HepG2 (cell line): Measurements from ENCODE around the gene NCOA6. TPM values are rescaled to one million over a fixed set of nuclear protein-coding genes. Genes with fewer than 3 reads are reported as not detected.

ENCODE experiments used
- CEBPG ChIP-seq: IDR thresholded peaks from 2 replicates; pipeline ENCODE4 v1.6.1; 2016
- EEA1 ChIP-seq: sonication (generic); formaldehyde crosslinking; IDR thresholded peaks from 2 replicates; pipeline ENCODE4 v1.5.1; 2020; ENCODE audit warnings: mild to moderate bottlenecking, missing genetic modification reagents, borderline replicate concordance
- ETV6 ChIP-seq: sonication (generic); formaldehyde crosslinking; conservative IDR thresholded peaks from 2 replicates; pipeline ENCODE4 v1.4.0; 2020; ENCODE audit warnings: missing genetic modification reagents
- EZH2 ChIP-seq: conservative IDR thresholded peaks from 2 replicates; pipeline ENCODE4 v1.6.1; 2012; ENCODE audit warnings: mild to moderate bottlenecking, low read depth, low read length, moderate library complexity
- GATAD2A ChIP-seq: IDR thresholded peaks from 2 replicates; pipeline ENCODE4 v1.6.1; 2016
- HNRNPK ChIP-seq: fragments of 200-400 bp; formaldehyde crosslinking; IDR thresholded peaks from 2 replicates; pipeline ENCODE4 v1.6.1; 2018; ENCODE audit warnings: low read length, low read depth, moderate library complexity, mild to moderate bottlenecking; ENCODE audit not compliant: poor library complexity, severe bottlenecking
- MEIS1 ChIP-seq: sonication (generic); formaldehyde crosslinking; IDR thresholded peaks from 2 replicates; pipeline ENCODE4 v1.9.0; 2021; ENCODE audit warnings: mild to moderate bottlenecking, missing genetic modification reagents, moderate library complexity, borderline replicate concordance
- NAIF1 ChIP-seq: sonication (generic); formaldehyde crosslinking; IDR thresholded peaks from 2 replicates; pipeline ENCODE4 v1.5.0; 2020; ENCODE audit warnings: mild to moderate bottlenecking, missing genetic modification reagents, borderline replicate concordance
- PAX8 ChIP-seq: sonication (generic); formaldehyde crosslinking; IDR thresholded peaks from 2 replicates; pipeline ENCODE4 v1.8.0; 2022; ENCODE audit warnings: mild to moderate bottlenecking, missing genetic modification reagents, borderline replicate concordance
- POLR2A ChIP-seq, 2 experiments: IDR thresholded peaks; 2 replicates each; pipeline ENCODE4 v1.6.1; 2011; ENCODE audit warnings: low read depth in 2 of 2, low read length in 2 of 2, mild to moderate bottlenecking in 1 of 2, moderate library complexity in 1 of 2; ENCODE audit not compliant: insufficient read depth in 1 of 2
- RAD51 ChIP-seq: fragments of 450-650 bp; IDR thresholded peaks from 2 replicates; pipeline ENCODE4 v1.6.1; 2016; ENCODE audit warnings: borderline replicate concordance
- SOX13 ChIP-seq, 3 experiments: fragments of 450-650 bp in 1 of 3; sonication (generic) in 1 of 3; formaldehyde crosslinking in 1 of 3; IDR thresholded peaks in 2 of 3; conservative IDR thresholded peaks in 1 of 3; 2 replicates each; pipeline versions ENCODE4 v1.5.0 to v1.6.1; 2016 to 2020; ENCODE audit warnings: antibody characterized with exemption in 1 of 3, mild to moderate bottlenecking in 1 of 3, missing compliant biosample characterization in 1 of 3, missing genetic modification reagents in 1 of 3, moderate library complexity in 1 of 3
- TARDBP ChIP-seq: sonication (generic); formaldehyde crosslinking; IDR thresholded peaks from 2 replicates; pipeline ENCODE4 v1.8.0; 2022; ENCODE audit warnings: mild to moderate bottlenecking, missing genetic modification reagents
- TP53 ChIP-seq: sonication (generic); formaldehyde crosslinking; conservative IDR thresholded peaks from 2 replicates; pipeline ENCODE4 v1.4.0; 2020; ENCODE audit warnings: missing genetic modification reagents
- ZNF251 ChIP-seq: sonication (generic); formaldehyde crosslinking; IDR thresholded peaks from 2 replicates; pipeline ENCODE4 v1.9.0; 2021; ENCODE audit warnings: mild to moderate bottlenecking, missing genetic modification reagents
- ZNF432 ChIP-seq: sonication (generic); formaldehyde crosslinking; IDR thresholded peaks from 2 replicates; pipeline ENCODE4 v1.5.0; 2020; ENCODE audit warnings: missing genetic modification reagents, mild to moderate bottlenecking, borderline replicate concordance
- ZNF747 ChIP-seq: sonication (generic); formaldehyde crosslinking; IDR thresholded peaks from 2 replicates; pipeline ENCODE4 v1.8.1; 2023; ENCODE audit warnings: missing genetic modification reagents, mild to moderate bottlenecking, borderline replicate concordance
- ZNF883 ChIP-seq: sonication (generic); formaldehyde crosslinking; IDR thresholded peaks from 2 replicates; pipeline ENCODE4 v1.5.1; 2020; ENCODE audit warnings: mild to moderate bottlenecking, missing genetic modification reagents; ENCODE audit errors: not compliant biosample characterization
- polyA plus RNA-seq, 8 experiments: library from polyadenylated mRNA; depleted of rRNA in 3 of 8; stranded (reverse) in 7 of 8; unstranded in 1 of 8; fragments of >200 nt; fragmentation: Illumina TruSeq in 4 of 8; extraction: Trizol in 4 of 8; gene quantifications; 2 replicates each; pipeline versions ENCODE4 v1.2.1 to v1.2.3, GENCODE V29; 2011 to 2016; ENCODE audit warnings: low read depth in 4 of 8, missing spikeins in 1 of 8, mixed read lengths in 1 of 8; ENCODE audit not compliant: insufficient read depth in 1 of 8
- total RNA-seq, 5 experiments: library from RNA; depleted of rRNA; stranded (reverse); fragments of >200 nt; fragmentation: Illumina TruSeq; extraction: Trizol; gene quantifications; 2 replicates each; pipeline ENCODE4 v1.2.3, GENCODE V29; 2016; ENCODE audit warnings: low read depth in 1 of 5
- TF ChIP-seq, protein P1 (sequence below): IDR thresholded peaks from 2 replicates; pipeline ENCODE4 v1.6.1; 2016; ENCODE audit warnings: control low read depth
- TF ChIP-seq, protein P2 (sequence below): IDR thresholded peaks from 2 replicates; pipeline ENCODE4 v1.6.1; 2012; ENCODE audit warnings: inconsistent platforms
- TF ChIP-seq, protein P3 (sequence below): sonication (generic); formaldehyde crosslinking; IDR thresholded peaks from 2 replicates; pipeline ENCODE4 v1.4.0; 2020; ENCODE audit warnings: missing genetic modification reagents, borderline replicate concordance
- TF ChIP-seq, protein P4 (sequence below): sonication (generic); formaldehyde crosslinking; IDR thresholded peaks from 2 replicates; pipeline ENCODE4 v1.5.1; 2020; ENCODE audit warnings: missing genetic modification reagents, mild to moderate bottlenecking, borderline replicate concordance
- TF ChIP-seq, protein P5 (sequence below): IDR thresholded peaks from 2 replicates; pipeline ENCODE4 v1.6.1; 2016; ENCODE audit warnings: mild to moderate bottlenecking, missing biosample characterization, missing genetic modification reagents

Gene NCOA6
- total and polyA plus RNA-seq, 2 of the 13 experiments (the other 11 are each of a cell fraction or from before 2014, with no cell fraction given), result 11.2 to 29.3 TPM

DNA sequence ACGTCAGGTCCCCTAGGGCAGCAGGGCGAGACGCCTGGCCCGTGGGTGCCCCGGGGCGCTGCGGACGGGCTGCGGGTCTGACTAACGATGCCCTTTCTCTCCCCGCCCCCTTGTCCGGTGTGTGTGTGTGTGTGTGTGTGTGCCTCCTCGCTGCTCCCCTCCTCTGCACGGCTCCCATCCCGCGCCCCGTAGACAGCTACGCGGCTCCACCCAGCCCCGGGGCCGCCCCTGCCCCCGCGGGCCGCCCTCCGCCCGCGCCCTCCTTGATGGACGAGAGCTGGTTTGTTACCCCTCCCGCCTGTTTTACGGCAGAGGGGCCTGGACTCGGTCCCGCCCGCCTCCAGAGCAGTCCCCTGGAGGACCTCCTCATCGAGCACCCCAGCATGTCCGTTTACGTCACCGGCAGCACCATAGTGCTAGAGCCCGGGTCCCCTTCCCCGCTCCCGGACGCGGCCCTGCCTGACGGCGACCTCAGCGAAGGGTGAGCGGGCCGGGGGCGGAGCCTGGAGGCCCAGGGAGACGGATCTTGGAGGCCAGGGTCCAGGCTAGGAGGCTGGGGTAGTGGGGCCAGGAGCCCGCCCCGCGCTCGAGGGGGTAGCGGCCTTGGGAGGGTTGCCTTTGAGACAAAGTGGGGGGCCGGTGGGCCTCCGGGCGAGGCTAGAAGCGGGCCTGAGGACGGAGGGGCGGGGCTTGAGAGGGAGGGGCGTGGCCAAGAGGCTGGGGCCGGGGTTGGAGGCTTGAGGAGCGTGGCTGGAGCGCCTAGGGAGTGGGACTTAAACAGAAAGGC is 116.2 kb downstream of the NCOA6 start (continued):
- peak; percentile 28 for TF ChIP-seq HNRNPK
- TF ChIP-seq ZNF747, result no peak
- no peak for TF ChIP-seq EZH2
- TF ChIP-seq TP53 (CRISPR knock-in tag), result no peak
- TF ChIP-seq, protein P1, sequence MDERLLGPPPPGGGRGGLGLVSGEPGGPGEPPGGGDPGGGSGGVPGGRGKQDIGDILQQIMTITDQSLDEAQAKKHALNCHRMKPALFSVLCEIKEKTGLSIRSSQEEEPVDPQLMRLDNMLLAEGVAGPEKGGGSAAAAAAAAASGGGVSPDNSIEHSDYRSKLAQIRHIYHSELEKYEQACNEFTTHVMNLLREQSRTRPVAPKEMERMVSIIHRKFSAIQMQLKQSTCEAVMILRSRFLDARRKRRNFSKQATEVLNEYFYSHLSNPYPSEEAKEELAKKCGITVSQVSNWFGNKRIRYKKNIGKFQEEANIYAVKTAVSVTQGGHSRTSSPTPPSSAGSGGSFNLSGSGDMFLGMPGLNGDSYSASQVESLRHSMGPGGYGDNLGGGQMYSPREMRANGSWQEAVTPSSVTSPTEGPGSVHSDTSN (CRISPR knock-in tag), result no peak
- TF ChIP-seq CEBPG, result no peak
- TF ChIP-seq, protein P2, sequence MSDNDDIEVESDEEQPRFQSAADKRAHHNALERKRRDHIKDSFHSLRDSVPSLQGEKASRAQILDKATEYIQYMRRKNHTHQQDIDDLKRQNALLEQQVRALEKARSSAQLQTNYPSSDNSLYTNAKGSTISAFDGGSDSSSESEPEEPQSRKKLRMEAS, result no peak
- TF ChIP-seq SOX13 (IDR thresholded peaks at IDR 0.05), result no peak
- TF ChIP-seq SOX13 (CRISPR knock-in tag; conservative IDR thresholded peaks at IDR 0.05 in 1 of 2, IDR thresholded peaks at IDR 0.05 in 1 of 2), result no peak
- no peak for TF ChIP-seq ZNF251 (CRISPR knock-in tag)
- TF ChIP-seq RAD51, result no peak
- TF ChIP-seq ETV6 (CRISPR knock-in tag), result no peak
- TF ChIP-seq GATAD2A (CRISPR knock-in tag), result no peak
- TF ChIP-seq MEIS1 (CRISPR knock-in tag), result peak; percentile 23; the same call in 1 of the 2 replicates
- no peak for TF ChIP-seq ZNF432 (CRISPR knock-in tag)
- TF ChIP-seq NAIF1 (CRISPR knock-in tag), result no peak
- TF ChIP-seq TARDBP (CRISPR knock-in tag), result no peak
- TF ChIP-seq, protein P3, sequence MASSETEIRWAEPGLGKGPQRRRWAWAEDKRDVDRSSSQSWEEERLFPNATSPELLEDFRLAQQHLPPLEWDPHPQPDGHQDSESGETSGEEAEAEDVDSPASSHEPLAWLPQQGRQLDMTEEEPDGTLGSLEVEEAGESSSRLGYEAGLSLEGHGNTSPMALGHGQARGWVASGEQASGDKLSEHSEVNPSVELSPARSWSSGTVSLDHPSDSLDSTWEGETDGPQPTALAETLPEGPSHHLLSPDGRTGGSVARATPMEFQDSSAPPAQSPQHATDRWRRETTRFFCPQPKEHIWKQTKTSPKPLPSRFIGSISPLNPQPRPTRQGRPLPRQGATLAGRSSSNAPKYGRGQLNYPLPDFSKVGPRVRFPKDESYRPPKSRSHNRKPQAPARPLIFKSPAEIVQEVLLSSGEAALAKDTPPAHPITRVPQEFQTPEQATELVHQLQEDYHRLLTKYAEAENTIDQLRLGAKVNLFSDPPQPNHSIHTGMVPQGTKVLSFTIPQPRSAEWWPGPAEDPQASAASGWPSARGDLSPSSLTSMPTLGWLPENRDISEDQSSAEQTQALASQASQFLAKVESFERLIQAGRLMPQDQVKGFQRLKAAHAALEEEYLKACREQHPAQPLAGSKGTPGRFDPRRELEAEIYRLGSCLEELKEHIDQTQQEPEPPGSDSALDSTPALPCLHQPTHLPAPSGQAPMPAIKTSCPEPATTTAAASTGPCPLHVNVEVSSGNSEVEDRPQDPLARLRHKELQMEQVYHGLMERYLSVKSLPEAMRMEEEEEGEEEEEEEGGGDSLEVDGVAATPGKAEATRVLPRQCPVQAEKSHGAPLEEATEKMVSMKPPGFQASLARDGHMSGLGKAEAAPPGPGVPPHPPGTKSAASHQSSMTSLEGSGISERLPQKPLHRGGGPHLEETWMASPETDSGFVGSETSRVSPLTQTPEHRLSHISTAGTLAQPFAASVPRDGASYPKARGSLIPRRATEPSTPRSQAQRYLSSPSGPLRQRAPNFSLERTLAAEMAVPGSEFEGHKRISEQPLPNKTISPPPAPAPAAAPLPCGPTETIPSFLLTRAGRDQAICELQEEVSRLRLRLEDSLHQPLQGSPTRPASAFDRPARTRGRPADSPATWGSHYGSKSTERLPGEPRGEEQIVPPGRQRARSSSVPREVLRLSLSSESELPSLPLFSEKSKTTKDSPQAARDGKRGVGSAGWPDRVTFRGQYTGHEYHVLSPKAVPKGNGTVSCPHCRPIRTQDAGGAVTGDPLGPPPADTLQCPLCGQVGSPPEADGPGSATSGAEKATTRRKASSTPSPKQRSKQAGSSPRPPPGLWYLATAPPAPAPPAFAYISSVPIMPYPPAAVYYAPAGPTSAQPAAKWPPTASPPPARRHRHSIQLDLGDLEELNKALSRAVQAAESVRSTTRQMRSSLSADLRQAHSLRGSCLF, result no peak
- TF ChIP-seq, protein P4, sequence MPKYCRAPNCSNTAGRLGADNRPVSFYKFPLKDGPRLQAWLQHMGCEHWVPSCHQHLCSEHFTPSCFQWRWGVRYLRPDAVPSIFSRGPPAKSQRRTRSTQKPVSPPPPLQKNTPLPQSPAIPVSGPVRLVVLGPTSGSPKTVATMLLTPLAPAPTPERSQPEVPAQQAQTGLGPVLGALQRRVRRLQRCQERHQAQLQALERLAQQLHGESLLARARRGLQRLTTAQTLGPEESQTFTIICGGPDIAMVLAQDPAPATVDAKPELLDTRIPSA (CRISPR knock-in tag), result no peak
- TF ChIP-seq, protein P5, sequence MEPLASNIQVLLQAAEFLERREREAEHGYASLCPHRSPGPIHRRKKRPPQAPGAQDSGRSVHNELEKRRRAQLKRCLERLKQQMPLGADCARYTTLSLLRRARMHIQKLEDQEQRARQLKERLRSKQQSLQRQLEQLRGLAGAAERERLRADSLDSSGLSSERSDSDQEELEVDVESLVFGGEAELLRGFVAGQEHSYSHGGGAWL (CRISPR knock-in tag), result no peak
- peak in 1 of 2 experiments; percentile 5; a peak in 1 of 4 replicates for TF ChIP-seq POLR2A (IDR thresholded peaks at IDR 0.05; ENCODE audit: insufficient read depth in 1 of 2, low read depth in 2 of 2, low read length in 2 of 2)
- peak; percentile 21 for TF ChIP-seq ZNF883 (CRISPR knock-in tag)
- TF ChIP-seq EEA1 (CRISPR knock-in tag), result no peak
- TF ChIP-seq PAX8, result no peak
